HUDEP-2 (cell line): ENCODE data around the gene IVNS1ABP.
"Not testable (repeated sequence)": the region's sequence is repeated elsewhere in the genome, so short reads cannot be mapped to it uniquely, and the experiment has no call there.

ENCODE experiments used
- DNase-seq, 76 experiments: peaks; one replicate each; lab custom pipeline; 2025; ENCODE audit not compliant: unreplicated experiment in 76 of 76; lab: John Stamatoyannopoulos, UW

Gene IVNS1ABP

GRCh38 chr1:185337246-185337645, 20.2 kb upstream of the IVNS1ABP start:
- no peak for DNase-seq

GRCh38 chr1:185334182-185334581, 17.1 kb upstream of the IVNS1ABP start:
- no peak for DNase-seq

- no peak for DNase-seq
Measured at GRCh38 chr1:185328255-185328654, 11.2 kb upstream of the IVNS1ABP start.

- DNase-seq = peak in 33 of 76 experiments; percentile 3 to 67 (median 20)
Measured at GRCh38 chr1:185325413-185325812, 8.4 kb upstream of the IVNS1ABP start.

- DNase-seq = no peak
Measured at GRCh38 chr1:185324118-185324517, 7.1 kb upstream of the IVNS1ABP start.

- DNase-seq = no peak
Measured at GRCh38 chr1:185322636-185323035, 5.6 kb upstream of the IVNS1ABP start.

- DNase-seq = not testable (repeated sequence)
Measured at GRCh38 chr1:185321653-185322221, 4.7 kb upstream of the IVNS1ABP start.

GRCh38 chr1:185321104-185321503, 4.1 kb upstream of the IVNS1ABP start:
- DNase-seq = not testable (repeated sequence)

GRCh38 chr1:185319139-185319475, 2.1 kb upstream of the IVNS1ABP start:
- DNase-seq = no peak

GRCh38 chr1:185318431-185319138, 1.5 kb upstream of the IVNS1ABP start:
- no peak for DNase-seq

- peak in 13 of 76 experiments; percentile 7 to 59 (median 34) for DNase-seq
Measured at GRCh38 chr1:185317886-185318310, 855 bp upstream of the IVNS1ABP start.

- DNase-seq = peak in 74 of 76 experiments; percentile 20 to 94 (median 84)
Measured at GRCh38 chr1:185316163-185317033, 645 bp downstream of the IVNS1ABP start.

GRCh38 chr1:185315445-185316071, 1.5 kb downstream of the IVNS1ABP start:
- peak in 6 of 76 experiments; percentile 14 to 61 (median 18) for DNase-seq

- DNase-seq = peak in 8 of 76 experiments; percentile 7 to 32 (median 13)
Measured at GRCh38 chr1:185314411-185314810, 2.6 kb downstream of the IVNS1ABP start.

- no peak for DNase-seq
Measured at GRCh38 chr1:185312361-185313138, 4.5 kb downstream of the IVNS1ABP start.

GRCh38 chr1:185311589-185312225, 5.3 kb downstream of the IVNS1ABP start:
- no peak for DNase-seq

- no peak for DNase-seq
Measured at GRCh38 chr1:185309566-185309965, 7.5 kb downstream of the IVNS1ABP start.

- no peak for DNase-seq
Measured at GRCh38 chr1:185308126-185308525, 8.9 kb downstream of the IVNS1ABP start.

GRCh38 chr1:185305419-185305818, 11.6 kb downstream of the IVNS1ABP start:
- DNase-seq = no peak

GRCh38 chr1:185300152-185300551, 16.9 kb downstream of the IVNS1ABP start:
- no peak for DNase-seq
